ENCODE results near the gene GRIK3.

The GRIK3 gene

DNA sequence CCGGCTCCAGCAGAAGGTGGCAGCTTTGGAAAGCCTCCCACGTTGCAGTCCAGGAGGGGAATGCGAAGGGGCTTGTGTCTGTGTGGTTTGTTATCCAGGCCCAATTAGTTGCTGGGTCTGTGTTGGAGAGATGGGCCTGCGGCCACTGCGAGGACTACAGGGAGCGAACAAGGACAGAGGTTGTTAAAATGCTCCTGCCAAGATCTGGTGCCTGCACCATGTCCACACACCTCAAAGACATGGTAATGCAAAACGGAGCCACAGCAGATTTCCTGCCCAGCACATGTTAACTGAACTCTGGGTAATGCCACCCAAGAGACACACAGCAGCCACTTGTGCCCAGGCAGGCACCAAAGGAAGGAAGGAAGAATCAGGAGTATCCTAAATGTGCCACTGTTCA, 18.6 kb downstream of the GRIK3 start:
- DNase-seq (ENCODE audit: low read depth in 3 of 3), result no peak

DNA sequence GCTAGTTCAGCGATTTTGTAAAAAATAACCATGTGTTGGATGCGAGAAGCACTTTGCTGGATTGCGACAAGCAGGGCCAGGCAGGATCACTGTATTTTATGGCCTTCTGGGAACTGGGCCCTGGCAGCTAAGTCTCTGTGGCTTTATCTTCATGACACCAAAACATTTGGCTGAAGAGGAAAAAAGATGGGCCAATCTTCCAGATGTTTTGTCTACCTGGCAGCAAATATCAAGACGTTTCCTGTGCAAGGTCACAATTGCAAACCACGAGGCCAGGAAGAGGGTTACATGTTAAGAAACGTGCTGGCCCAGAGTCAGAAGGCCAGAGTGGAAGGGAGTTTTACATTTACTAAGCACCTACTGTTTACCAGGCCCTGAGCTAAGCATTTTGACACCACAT, 22.1 kb downstream of the GRIK3 start:
- DNase-seq (ENCODE audit: low read depth in 3 of 3), result no peak

DNA sequence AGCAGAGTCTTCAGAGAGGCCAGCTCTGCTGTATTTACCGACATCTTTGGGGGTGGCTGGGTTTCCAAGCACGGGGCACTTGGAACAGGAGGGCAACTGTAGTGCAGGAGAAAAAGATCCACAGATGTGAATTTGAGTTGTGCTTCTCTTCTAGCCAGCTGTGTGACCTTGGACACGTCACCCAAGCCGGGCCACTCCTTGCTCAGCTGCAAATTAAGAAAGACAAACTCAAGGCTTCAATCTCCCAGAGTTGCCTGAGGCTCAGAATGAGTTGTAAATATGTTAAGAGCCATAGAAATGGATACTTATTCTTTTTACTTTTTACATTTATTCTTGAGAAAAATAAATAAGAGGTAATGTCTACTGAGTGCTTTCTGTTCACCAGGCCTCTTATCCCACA, 24.3 kb downstream of the GRIK3 start:
- no peak for DNase-seq (ENCODE audit: low read depth in 3 of 3)

DNA sequence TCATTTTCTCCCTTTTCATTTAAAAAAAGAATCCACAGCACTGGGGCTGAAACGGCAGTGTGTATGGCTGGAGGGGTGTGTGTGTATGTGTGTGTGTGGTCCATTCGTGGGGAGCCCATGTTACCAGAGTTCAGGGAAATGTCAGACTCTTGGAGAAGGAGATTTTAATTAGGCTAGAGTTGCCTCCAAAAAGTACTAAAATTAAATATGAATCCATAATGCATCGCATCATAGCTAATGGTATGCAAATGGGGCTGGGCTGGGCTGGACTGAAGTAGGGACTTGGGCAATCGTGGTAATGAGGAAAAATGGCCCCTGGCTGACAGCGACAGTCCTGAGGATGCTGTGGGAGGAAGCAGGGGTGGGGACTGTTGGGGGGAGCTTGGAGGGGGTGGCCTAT, 24.8 kb downstream of the GRIK3 start:
- no peak for DNase-seq (ENCODE audit: low read depth in 3 of 3)

DNA sequence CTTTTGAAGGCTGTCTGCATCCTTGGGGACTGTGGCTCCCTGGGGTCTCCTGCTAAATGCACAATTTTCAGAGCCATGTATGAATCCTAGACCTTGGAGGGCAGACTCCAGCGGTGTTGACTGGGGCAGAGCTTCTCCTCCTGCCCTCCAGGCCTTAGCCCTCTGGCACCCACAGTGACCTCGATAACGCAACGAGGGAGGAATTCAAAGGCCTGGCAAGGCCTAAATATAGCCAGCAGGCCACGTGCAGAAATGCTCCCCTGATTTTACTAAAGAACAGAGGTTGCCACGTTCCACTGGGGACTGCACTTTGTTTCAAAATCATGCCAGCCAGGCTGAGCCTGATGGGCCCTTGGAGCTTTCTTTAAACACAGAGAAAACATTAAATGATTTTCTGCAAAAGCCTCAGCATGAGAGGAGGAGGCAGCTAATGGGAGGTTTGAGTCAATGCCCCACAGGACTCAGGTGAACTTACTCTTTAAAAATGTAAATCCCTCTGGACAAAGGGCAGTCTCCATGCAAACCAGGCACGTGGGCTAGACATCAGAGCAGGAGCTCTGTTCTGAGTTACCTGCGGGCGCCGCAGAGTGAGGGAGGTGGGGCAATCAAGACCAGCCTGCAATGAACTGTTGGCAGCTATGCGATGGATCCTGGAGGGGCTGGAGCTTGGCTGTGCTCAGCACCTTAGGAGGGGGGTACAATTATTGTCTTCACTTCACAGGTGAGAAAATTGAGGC, 28.0 kb downstream of the GRIK3 start:
- DNase-seq (ENCODE audit: low read depth in 3 of 3), result no peak

DNA sequence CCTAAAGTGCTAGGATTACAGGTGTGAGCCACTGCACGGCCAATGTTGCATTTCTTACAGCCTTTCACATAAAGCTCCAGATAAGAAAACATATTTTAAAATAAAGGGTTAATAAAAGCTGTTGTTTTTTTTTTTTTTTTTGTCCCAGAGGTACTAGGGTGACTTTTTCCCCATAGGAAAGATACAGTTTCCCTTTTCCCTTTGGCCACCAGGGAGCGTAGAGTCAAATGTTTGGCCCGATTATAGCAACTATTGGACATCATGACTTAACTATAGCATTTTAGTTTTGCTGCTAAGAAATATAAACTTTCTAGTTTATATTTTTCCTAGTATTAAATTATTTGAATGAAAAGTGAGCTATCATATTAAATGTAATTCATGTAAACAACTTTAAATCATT, 31.4 kb downstream of the GRIK3 start:
- DNase-seq (ENCODE audit: low read depth in 3 of 3), result no peak

DNA sequence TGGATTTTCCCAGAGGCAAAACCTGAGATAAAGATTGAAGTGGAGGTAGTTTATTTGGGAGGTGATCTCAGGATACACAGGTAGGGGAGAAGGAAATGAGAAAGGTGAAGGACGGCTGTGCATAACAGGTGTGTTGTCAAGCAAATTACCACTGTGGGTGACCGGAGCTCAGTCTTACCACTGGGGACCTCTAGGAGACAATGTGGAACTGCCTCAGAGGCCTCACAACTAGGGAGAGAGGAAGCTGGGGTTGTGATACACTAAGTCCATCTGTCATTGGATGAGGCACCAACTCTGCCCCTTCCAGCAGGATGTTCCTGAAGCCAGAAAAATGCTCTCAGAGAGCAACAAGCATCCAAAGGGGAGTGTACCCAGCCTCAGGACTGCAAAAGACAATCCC, 32.6 kb downstream of the GRIK3 start:
- DNase-seq (ENCODE audit: low read depth in 3 of 3), result no peak

DNA sequence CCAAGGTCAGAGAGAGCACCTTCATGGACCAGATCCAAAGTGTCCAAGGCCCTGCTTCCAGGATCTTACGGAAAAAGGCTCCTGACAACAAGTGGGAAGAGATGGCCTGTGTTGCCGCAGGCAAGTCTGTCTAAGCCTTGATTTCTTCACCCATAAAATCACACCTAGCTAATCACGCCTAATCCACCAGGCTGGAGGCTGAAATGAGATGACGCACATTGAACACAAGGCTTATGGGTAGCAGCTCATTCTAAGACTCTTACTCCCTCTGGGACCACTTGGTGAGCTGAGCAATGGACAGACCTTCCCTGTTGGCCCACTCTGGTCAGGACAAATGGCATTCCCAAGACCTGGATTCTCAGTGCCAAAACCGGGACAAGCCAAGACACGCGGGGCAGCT, 38.2 kb downstream of the GRIK3 start:
- DNase-seq (ENCODE audit: low read depth in 3 of 3), result no peak

DNA sequence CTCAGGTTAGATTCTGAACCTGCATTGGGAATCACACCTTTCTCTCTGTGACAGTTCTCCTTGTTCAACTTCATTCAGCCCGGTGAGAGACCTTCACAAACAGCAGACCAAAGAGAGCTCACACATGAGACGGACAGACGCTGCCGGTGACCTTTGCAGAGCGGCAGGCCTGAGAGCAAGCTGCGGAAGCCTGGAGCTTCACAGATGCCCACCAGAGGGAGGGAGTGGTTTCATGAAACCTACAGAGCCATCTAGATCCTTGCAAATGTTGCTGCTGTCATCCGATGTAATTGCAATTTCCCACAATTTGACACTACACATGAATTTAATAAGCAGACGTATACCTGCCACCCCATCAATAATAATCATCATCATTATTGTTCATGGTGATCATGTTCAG, 39.4 kb downstream of the GRIK3 start:
- DNase-seq (ENCODE audit: low read depth in 3 of 3), result no peak

DNA sequence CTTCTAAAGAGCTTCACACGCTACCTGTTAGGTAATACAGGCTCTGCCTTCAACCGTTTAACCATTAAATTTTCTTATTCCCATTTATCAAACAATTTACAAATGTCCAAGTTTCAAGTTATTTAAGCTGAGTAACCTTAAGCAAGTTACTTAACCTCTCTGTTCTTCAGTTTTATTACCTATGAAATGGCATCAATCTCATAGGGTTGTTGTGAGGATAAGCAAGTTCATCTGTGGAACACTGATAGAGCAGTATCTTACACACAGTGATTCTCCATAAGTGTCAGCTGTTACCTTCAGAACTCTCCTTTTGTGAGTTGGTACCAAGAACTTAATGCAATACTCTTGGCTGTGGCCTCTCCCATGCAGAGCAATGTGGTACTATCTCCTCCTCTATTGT, 40.0 kb downstream of the GRIK3 start:
- DNase-seq (ENCODE audit: low read depth in 3 of 3), result no peak

DNA sequence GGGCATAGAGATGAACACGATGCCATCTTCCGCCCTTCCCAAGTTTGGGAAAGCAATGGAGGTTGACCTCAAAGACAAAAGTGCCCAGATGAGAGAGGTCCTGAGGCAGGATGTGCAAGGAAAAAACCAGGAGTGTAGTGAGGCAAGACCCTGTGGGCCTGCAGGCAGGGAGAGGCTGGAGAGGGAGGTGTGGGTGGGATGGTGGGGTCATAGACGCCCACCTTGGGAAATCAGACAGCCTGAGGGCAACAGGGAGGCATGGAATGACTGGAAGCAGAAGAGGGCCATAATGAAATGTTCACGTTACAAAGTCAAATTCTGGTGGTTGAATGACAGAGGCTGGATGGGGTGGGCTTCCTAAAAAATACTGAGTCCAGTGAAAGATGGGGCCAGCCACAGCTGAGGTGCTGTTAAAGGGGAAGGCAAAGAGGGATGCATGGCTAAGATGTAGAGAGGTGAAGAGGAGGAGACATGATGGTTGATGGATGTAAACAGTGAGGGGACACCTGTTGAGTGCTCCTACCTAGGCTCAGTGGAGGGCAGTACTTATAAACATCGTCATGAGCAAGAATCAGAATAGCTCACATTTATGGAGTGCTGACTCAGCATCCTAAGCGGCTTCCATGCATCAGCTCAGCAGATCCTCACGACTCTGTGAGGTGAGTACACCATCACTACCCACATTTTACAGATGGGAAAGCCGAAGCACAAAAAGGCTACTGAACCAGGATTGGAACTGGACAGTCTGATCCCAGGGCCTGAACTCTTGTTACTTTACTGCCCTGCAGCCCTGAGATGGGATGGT, 42.0 kb downstream of the GRIK3 start:
- DNase-seq (ENCODE audit: low read depth in 3 of 3), result no peak

DNA sequence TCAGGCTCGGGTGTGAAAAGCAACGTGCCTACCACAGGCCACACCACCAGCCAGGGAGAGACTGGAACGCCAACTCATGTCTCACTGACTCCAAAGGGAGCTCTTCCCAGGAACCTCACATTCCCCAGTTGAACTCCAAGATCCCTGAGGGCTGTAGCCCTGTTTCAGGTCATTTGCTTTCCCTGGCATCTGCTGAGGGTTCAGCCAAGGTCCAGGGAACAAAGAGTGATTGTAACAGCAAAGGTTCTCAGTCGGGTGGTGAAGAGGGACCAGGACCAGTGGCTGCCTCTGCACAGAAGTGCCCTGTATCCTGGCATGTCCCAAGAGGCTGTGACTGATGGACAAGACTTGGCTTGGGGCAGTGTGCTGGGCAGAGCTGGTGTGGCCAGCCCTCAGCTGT, 42.8 kb downstream of the GRIK3 start:
- no peak for DNase-seq (ENCODE audit: low read depth in 3 of 3)

DNA sequence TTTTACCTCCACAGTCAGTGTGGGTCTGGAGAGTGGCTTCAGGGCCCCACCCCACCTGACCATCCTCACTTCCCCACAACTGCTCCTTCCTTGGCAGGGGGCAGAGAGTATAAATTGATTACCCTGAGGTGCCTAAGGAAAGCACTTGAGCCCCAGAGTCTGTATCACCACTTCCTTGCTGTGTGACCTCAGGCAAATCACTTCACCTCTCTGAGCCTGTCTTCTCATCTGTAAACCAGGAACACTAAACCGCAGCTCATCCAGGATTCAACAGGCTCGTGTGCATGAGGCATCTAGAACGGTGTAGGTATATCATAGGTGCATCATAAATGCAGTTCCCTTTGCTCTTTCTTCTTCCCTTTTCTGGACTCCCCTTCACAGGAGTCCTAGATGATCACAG, 43.4 kb downstream of the GRIK3 start:
- no peak for DNase-seq (ENCODE audit: low read depth in 3 of 3)

DNA sequence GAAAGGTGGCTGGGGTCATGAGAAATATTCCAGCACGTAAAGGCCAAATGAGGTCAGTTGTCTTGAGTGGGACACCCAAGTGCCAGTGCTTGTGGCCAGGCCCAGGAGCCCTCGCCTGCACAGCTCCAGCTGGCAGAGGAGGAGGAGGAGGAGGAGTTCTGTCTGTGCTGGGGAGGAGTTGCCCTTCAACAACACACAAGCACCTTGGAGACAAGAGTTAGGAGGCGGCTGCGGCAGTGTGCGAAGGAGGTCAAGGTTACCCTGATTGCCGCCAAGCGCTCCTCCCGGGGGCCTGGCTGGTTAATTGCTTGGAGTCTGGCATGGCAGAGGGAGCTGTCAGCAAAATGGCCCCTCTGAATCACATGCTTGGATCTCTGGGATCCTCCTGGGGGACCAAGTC, 45.1 kb downstream of the GRIK3 start:
- DNase-seq (ENCODE audit: low read depth in 3 of 3), result no peak

DNA sequence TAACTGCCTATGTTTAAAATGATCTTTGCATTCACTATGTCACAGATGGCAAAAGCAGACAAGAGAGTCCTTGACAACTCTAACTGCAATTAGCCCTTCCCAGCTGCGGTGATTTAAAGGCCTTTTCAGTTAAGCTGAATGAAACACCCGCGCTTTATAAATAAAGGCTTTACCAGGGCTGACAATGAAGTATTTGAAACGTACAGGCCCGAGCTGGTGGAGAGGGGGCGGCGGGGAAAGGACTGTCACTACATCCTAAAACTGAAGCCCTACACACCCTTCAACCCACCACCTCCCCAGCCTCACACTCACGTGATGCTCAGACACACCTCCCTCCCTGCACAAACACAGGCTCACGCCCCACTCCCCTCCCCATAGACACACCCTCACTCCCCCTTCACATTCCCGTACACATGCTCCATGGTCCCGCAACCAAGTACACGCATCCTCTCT, 45.5 kb downstream of the GRIK3 start:
- DNase-seq (ENCODE audit: low read depth in 3 of 3), result no peak

DNA sequence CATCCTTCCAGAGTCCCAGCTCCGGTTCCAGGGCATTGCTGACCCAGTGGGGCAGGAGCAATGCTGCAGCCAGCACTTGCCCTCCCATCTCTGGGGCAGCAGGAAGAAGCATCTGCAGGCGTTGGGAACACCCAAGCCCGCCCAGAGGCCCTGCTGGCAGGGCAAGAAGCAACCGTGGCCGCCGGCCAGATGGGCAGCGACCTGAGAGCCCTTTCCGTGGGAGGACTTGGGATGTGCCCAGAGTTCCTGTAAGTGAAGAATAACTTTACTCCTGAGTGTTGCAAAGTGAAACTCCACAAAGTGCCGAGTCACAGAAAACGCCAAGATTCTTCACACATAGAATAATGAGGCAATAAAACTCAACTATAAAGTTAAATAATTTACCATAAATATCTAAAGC, 46.0 kb downstream of the GRIK3 start:
- no peak for DNase-seq (ENCODE audit: low read depth in 3 of 3)

DNA sequence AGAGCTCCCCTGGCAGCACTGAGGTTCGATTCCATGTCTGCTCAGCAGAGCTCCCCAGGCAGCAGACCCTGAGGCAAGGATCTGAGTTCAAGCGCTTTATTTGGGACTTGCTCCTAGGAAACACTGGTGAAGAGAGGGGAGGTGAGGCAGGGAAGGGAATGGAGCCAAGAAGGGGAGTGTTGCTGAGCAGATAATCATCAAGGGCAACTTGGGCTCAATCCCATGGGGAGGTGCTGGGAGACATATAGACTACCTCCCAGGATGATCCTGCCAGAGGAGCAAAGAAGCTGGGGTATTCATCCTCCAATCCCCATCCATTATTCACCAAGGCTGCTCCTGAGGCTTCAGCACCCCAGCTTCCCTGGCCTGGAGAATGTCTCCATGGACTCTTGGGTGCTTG, 47.0 kb downstream of the GRIK3 start:
- DNase-seq (ENCODE audit: low read depth in 3 of 3), result no peak

DNA sequence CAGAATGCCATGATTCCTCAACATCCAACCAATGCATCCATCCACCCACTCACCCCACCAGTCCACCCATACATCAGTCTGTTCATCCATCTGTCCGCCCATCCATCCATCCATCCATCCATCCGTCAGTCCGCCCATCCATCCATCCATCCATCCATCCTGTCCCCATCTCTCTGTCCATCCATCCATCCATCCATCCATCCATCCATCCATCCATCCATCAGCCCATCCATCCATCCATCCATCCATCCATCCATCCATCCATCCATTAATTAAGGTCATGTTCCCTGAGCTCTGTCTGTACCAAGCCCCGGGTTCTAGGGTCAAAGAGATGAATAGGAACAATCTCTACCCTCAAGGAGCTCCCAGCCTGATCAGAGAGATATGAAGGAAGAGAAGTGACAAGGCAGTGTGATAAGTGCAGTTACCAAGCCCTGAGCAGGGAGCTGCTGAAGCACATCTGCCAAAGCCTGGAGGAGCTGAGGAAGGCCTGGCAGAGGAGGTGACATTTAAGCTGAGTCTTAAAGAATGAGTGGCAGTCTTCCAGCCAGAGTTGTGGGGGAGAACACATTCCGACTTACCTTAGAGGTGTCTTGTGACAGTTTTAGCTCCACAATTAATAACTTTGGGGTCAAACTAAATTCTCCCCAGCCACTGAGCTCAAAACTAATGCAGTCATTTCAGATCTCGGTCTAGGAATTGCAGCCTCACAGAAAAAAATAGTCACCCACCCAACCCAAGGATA, 47.9 kb downstream of the GRIK3 start:
- DNase-seq (ENCODE audit: low read depth in 3 of 3), result no peak

DNA sequence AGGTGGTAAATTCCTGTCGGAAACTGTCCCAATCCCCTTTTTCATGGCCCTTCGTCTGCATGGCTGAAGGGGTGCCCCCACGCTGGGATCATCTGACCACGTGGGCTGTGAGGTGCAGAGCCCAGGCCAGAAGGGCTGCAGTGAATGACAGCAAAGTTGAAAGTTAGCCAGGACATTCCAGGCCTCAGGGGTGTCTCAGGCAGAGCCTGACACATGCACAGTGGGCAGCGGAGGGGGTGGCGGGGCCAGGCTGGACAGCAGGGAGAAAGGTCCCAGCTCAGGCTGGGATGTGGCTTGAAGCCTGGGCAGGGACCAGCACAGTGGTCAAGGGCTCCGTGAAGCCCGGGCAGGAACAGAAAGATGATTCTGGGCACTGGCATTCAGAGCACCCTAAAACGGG, 49.6 kb downstream of the GRIK3 start:
- DNase-seq (ENCODE audit: low read depth in 3 of 3), result no peak

DNA sequence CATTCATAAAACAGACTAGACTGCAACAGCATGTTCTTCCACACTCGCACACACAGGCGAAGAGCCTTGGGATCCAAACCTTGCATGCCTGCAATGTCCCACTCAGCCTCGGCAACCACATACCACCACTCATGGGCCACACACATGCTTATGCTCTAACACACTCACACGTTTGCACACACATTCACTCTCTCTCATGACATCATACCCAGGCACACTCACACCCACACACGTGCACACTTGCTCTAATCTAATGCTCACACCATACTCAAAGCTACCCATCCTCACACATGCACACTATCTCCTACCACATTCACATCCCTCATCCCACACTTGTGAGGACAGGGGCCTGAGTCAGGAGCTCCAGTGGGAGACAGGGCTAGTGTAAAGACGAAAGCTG, 50.3 kb downstream of the GRIK3 start:
- DNase-seq (ENCODE audit: low read depth in 3 of 3), result no peak

DNA sequence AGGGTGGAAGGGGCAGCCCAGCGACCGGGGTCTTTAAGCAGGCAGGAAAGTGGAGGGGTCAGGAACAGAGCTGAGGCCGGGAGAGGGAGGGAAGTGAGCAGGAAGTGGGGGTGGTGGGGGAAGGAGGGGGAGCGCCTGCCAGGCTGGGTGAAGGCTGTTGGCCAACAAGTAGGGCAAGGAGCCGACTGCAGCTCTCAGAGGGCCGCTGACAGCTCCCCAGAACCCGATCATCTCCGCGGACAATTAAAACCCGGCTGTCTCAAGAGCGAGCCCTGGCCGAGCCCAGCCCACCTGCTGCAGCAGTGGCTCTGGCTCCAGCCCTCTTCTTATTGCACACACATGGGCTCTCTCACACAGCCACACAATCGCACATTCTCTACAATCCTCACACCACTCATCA, 51.6 kb downstream of the GRIK3 start:
- DNase-seq (ENCODE audit: low read depth in 3 of 3), result no peak

DNA sequence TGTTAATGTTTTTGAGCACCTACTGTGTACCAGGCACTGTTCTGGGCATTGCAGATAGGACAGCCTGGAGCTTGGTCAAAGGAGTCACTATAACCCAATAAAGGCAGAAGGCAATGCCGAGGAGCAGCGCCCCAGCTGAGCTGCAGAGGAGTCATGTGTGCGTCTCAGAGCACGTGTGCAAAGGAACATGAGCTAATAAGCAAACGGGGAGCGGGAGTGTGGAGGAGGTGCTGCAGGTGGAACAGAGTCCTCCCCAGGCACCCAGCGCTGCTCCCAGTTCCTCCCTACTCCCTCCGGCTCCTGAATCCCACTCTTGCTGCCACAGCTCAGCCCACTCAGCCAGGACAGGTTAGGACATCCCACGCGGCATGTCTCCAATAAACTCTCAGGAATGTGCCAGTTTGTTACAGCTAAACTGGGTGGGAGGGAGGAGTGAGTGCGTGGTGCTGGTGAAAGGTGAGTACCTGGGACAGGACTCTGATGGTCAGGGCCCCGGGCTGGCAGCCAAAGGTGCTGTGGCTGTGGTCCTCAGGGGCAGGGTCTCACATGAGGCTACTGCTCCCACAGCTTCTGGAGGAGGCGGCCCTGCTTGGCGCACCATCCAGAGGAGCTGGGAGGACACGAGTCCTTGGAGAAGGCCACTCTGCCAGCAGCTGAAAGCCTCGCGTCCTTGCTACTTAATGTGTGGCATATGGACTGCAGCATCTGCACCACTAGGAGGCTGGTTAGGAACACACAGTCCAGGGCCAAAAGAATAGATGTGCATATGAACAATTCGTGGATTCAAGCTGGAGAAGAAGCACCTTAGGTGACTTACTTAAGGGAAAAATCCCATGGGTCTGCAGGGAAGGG, 52.3 kb downstream of the GRIK3 start:
- no peak for DNase-seq (ENCODE audit: low read depth in 3 of 3)

Data from stimulated activated CD4-positive, alpha-beta T cell treated with anti-CD3 and anti-CD28 coated beads, TNF-alpha, amount 100 ng/mL, for 48 hours (primary cell).